NCI-H748 (cell line): ENCODE measurements around the gene SLTM.
"Not testable (repeated sequence)": the region's sequence is repeated elsewhere in the genome, so short reads cannot be mapped to it uniquely, and the experiment has no call there.

ENCODE experiments used
- DNase-seq: peaks from one replicate; lab custom pipeline; 2025; ENCODE audit not compliant: unreplicated experiment; lab: John Stamatoyannopoulos, UW

Gene SLTM

DNA sequence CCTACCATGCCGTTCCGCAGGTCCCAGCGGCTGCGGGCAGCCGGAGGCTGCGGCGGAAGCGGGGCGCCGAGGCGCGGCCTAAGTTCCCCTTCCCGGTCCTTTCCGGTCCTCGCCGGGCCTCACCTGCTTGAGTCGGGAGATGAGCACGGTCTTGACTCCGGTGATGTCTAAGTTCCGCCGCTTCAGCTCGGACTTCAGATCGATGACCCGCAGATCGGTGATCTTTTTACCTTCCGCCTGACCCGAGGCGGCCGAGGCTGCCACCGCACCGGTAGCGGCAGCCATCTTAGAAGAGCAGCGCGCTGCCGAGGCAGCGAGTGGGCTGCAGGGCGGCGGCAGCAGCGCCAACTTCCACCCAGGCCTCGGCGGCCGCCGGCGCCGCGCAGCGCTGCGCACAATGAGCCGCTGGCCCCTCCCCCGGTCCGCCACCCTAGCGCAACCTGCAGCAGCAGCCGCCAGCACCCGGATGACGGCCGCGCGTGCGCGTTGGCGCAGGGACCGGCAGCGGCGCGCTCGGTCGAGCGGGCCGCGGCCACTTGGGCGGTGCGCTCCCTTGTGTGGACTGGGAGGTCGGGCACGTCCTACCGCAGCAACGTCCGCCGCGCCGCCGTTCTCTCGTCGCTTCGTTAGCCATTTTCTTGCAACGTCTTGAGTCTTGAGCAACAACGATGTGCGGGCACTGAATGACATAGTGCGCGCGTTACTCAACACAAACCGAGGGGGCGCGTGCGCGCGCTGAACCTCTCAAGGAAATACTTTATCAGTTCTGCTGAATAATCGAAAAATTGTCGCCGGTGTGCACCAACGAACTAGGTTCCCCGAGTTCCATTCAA is at the start of gene SLTM:
Gene SLTM, minus strand, starts transcription at position 399 of the 833 bp plus-strand sequence. Its CDS starts 114 bp downstream, at position 285.
- peak; percentile 90 for DNase-seq

DNA sequence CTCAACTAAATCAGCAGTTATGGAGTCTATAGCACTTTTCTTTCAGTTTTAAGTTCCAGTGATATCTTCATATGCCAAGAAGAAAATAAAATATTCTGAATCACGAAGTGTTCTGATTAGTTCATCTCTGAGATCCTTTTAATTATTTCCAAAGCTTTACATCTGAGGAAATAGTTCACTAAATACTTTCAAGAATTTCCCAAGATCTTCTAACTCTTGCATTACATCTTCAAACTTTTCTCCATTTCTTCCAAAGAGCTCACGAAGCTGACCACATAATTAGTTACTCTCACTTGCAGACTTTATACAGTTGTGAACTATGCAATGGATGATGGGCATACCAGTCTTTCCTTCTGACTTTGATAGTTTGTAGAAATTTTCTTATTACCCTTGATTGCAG is 49.8 kb upstream of the SLTM start:
- DNase-seq = no peak

DNA sequence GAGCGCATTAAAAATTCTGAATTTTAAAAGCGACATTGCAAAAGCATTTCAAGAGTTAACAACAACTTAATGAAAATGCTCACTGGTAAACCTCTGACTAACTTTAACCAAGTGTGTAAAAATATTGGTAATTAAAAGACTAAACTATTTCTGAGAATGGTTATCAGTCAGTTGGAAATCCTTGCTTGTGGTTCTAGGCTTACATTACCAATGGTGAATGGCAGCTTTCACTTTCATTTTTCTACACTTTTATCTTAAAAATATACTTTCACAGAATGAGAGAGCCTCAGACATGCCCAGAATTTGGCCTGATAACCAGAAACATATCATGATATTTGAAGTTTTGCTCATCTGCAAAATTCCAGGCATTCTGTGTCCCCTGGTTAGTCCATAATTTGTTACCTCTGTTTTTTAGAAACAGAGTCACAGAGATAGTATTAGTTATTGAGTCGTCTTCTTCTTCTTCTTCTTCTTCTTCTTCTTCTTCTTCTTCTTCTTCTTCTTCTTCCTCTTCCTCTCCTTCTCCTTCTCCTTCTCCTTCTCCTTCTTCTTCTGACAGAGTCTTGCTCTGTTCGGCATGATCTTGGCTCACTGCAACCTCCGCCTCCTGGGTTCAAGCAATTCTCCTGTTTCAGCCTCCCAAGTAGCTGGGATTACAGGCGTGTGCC is 48.5 kb upstream of the SLTM start:
- DNase-seq = no peak

DNA sequence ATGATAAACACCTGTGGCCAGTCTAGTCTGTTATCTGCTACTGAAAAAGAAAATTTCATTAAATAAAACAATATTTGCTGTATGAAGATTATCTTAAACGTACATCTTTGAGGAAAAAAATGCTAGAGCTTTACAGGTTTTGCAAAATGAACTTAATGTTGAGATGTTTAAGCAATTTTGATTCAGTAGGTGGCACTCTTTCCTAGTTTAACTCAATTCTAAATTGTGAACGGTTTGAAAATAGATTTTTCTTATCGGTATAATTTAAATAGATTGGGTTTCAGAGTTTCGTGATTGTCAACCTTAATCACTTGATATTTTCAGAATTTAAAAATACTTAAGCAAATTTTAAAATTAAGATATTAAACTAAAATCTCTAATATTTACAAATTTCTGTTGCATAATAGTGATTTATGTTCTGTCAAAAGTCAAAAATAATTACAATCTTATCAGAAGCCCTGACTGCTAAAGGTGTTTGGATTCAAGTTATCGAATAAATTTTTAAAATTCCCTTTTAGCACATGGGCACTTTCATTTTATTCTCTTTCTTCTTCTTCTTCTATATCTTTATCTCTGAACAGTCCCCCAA is 47.0 kb upstream of the SLTM start:
- DNase-seq = peak; percentile 22

DNA sequence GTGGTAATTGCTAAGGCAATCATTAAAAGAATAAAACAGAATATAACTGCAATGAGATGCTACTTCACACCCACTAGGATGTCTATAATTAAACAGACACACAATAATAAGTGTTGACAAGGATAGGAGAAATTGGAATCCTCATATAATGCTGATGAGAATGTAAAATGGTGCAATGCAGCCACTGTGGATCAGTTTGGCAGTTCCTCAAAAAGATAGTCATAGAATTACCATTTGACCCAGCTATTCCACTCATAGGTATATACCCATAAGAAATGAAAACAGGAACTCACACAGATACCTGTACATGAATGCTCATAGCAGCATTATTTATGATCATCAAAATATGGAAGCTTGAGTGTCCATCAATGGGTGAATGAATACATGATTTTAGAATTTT is 44.4 kb upstream of the SLTM start:
- DNase-seq = no peak

DNA sequence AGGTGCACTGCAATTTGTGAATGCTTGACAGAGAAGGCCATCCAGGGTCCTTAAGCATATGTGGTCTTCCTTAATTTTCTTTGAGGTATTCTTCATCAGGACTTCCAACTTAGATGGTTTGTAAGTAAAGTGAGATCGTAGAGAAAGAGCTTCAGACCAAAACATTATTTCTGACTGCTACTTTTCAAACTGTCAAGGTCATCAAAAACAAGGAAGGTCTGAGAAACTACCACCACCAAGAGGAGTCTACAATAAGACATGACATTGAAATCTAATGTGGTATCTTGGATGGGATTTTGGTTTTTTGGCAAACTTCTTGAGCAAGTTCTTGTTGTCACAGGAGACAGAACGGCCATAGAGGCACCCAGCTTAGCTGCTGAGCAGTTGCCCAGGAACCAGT is 34.0 kb upstream of the SLTM start:
- DNase-seq = no peak

DNA sequence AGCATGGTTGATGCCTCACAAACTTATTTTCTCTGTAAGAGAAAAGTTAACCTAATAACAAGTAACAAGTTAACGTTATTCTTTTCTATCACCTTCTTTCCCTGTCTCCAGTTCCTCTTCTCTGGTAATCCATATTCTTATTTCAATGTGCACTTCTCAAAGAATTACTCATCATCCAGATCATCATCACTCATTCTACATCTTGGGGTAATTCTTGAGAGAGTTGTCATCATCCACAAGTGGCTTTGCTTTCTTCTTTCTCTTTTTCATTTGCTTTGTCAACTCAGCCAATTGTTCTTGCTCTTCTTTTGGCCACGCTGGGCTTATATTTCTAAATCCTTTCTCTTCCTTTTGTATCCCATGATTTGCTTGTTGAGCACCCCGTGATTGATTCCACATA is 33.2 kb upstream of the SLTM start:
- no peak for DNase-seq

DNA sequence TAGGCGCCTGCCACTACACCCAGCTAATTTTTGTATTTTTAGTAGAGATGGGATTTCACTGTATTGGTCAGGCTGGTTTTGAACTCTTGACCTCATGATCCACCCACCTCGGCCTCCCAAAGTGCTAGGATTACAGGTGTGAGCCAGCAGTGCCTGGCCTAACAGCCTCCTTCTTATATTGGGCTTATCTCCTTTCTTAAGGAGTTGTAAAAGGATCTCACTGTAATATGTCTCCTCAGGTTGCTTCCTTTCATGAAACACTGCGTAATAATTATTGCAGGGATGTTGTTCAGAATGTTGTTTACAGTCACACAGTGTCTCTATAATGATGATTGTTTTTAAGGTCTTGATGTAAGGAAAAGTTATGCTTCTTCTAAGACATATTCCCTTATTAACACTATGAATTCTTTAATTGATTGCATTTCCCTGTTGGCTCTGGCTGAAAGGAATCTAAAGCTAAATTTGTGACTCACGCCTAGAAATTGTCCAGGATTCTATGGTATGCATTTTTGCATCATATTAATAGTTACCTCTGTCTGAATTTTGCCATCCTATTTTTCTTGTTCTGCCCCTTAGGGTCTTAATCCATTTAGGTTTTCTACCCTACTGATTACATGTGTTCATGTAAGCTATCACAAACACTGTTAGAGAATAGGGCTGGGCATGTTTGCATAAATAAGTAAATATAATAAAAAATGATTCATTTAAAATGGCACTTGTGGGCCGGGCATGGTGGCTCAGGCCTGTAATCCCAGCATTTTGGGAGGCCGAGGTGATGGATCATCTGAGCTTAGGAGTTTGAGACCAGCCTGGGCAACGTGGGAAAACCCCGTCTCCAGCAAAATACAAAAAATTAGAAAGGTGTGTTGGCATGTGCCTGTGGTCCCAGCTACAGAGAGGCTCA is 29.4 kb upstream of the SLTM start:
- DNase-seq = no peak

DNA sequence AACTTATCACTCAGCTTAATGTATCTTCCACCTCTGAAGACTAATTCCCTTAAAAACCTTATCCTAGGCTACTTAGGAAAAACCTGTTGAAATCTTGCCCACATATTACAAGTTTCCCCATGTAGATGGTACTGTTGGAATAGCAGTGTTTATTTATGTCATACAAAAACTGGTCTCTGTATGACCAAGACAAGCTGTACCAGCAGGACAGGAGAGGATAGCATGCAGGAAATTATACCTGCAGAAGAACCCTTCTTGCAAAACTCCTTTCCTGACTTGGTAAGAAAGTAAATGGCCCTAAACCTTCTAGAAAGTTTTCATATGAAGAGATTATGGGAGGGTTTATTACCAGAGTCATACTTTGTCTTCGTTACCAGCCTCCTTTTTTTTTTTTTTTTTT is 28.7 kb upstream of the SLTM start:
- no peak for DNase-seq

DNA sequence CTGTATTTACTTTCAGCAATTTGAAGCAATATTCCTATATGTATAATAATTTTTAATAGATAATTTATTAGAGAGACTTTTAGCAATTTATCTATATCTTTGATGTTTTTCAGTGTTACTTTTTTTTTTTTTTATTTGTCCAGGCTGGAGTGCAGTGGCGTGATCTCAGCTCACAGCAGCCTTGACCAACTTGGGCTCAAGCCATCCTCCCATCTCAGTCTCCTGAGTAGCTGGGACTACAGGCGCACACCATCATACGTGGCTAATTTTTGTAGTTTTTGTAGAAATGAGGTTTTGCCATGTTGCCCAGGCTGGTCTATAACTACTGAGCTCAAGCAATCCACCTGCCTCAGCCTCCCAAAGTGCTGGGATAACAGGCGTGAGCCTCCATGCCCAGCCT is 25.3 kb upstream of the SLTM start:
- no peak for DNase-seq

DNA sequence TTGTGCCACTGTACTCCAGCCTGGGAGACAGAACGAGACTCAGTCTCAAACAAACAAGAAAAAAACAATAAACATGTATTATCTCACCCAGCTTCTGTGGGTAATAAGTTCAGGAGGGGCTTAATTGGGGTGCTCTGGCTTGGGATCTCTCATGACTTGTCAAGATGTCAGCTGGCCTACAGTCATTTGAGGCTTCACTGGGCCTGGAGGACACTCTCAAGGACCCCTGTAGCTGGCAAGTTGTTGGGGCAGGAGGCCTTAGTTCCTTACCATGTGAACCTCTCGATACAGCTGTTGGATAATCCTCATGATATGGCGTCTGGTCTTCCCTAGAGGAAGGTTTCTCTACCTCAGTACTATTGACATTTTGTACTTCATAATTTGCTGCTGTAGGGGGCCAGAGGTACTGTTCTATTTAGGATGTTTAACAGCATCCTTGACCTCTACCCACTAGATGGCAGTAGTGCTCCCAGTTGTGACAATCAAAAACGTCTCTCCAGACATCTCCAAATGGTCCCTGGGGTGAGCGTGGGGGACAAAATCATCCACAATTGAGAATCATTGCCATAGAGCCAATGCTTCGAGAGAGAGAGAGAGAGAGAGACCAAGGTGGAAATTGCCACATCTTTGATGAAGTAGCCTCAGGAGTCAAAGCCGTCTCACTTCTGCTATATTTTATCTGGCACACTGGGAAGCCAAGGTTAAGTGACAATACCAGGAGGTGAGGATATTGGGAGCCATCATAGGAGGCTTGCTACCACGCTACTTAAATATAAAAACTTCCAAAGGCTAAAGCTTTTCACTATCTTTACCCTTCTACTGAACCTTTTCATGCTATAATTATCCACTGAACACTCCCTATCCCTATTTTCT is 23.9 kb upstream of the SLTM start:
- peak; percentile 74 for DNase-seq

DNA sequence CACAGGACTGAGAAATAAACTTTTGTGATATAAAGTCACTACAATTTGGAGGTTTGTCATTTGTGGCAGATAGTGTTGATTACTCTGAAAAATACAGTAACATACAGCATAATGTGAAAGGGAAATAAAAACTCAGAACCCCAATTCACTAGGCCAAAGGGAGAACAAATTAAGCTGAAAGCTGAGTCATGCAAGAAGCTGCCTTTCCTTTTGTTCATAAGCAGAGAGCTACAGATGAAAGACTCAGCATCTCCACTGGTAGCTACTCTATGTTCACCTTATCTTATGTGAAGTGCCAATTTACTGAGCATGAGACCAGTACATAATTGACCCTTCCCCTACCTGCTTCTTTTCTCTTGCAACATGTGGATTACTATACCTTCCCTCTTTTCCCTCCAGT is 19.3 kb upstream of the SLTM start:
- DNase-seq = no peak

DNA sequence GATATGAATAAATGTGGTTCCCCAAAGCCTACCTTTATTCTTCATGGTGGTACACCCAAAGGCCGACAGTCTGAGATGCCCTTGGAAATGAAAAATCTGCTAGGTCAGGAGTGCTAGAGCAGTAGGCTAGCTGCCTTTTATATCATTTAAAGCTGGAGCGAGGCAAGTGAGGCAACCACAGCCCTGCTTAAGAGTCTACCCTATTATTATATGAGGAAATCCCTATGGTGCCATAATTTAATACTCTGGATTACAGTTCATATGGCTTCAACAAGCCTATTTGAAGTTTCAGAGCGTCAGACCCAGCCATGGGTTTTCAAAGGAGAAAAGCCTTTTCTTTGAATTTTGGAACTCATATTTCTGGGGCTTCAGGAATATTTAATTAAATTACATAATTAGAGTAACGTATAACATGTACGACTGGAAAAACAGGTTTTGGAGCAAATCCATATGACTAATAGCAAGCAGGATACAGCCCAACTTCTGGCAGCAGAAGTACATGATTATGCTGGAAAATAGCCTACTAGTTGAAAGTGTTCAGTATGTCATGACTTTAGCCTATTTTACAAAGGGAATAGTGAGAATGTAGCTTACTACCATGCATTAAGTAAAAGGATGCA is 18.0 kb upstream of the SLTM start:
- DNase-seq = peak; percentile 84

DNA sequence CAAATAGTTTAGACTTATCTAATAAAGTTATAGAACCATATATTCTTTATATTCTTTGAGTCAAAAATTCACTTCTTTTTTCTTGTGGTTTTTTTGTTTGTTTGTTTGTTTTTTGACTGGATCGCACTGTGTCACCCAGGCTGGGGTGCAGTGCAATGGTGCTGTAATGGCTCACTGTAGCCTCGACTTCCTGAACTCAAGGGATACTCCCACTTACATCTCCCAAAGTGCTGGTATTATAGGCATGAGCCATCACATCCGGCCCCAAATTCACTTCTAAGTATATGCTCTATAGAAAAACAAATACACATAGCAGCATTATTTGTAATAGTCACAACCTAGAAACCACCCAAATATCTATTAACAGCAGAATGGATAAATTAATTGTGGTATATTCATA is 13.7 kb upstream of the SLTM start:
- DNase-seq = no peak

DNA sequence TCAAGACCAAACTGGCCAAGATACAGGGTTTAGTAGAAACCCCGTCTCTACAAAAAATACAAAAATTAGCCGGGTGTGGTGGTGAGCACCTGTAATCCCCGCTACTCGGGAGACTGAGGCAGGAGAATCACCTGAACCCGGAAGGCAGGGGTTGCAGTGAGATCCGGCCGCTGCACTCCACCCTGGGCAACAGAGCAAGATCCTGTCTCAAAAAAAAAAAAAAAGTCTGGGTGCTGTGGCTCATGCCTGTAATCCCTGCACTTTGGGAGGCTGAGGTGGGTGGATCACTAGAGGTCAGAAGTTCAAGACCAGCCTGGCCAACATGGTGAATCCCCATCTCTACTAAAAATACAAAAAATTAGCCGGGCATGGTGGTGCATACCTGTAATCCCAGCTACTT is 1.5 kb upstream of the SLTM start:
- not testable (repeated sequence) for DNase-seq

DNA sequence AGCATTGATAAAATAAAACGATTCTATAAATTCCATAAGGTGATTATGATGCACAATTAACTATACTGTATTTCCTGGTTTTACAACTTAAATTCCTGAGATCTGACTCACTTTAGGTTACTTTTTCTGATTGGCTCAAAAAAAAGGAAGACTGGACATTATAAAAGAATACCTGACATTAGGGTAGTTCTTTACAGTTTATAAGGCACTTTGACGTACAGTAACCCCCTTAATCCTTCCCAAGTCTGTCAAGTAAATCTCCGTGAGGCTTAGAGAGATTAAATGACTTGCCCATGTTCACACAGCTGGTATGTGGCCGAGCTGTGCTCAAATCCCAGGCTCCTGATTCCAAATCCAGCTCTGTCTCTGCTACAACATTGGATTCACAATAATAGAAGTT is 1.0 kb upstream of the SLTM start:
- no peak for DNase-seq

DNA sequence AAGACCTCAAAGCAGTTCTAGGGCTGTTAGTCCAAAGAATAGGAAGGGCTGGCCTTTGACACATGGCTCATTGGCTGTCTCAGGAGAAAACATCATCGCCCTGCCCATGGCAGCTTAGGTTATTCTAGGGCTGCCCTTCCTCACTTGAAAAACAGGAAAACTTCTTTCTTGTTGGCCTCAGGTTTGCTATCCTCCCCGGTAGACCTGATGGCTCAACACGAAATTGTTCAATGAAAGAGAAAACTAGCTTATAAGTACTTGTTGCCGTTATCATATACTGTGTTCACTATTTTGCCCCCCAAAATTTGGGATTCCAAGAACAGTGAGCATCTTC is 602 bp upstream of the SLTM start:
- DNase-seq = no peak

DNA sequence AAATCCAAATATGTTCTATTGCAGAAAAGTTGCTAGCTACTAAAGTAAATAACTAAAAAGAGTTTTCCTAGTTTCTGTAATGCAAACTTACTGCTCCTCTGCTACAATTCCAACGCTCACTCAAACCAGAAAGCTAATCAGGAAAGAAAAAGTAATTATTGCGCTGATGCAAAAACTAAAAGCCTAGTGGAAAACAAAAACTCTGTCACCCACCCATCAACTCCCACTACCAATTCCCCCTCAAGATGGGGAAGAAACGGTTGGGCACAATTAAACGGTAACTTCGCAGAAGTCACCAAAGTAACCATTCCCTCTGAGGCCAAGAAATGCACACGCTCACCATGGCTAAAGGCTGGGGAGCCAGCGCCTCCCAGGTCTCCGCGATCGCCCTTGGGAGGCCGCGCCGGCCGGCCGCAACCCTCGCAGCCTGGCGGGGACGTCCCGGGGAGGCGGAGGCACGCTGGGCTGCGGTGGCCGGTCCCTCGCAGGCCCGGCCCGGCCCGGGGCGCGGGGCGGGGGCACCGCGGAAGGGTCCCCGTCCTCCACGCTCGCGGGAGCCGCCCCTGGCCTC is 684 bp downstream of the SLTM start:
- DNase-seq = peak; percentile 65

DNA sequence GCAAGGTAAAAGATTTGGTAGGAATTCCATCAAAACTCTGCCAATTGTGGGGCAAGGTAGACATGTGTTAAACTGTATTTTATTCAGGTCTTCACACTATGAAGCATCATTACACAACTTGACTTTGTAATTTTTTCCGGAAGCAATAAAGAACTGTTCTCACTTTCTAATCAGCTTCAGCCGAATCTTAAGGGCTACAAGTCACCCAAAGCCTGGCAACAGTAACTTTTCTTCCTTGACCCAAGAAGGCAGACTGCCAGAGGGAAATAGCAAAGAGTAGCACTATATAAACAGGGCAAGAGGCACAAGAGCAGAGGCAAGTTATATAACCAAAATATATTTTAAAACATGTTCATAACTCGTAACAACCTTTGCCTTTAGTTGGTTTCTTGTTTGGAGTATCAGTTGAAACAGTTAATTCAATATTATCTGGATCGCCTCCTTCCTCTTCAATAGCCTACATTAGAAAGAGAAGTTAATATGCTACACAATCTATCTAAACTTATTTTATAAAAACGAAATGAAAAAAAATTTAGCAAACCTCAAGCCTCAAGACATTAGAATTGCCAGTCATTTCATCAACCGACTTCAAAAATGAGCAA is 1.4 kb downstream of the SLTM start:
- DNase-seq = peak; percentile 2
